Stimulated activated CD4-positive, alpha-beta T cell treated with anti-CD3 and anti-CD28 coated beads, TNF-alpha, amount 100 ng/mL, for 4 hours (primary cell): ENCODE measurements around the gene PCDHGA7.
"Not testable (repeated sequence)": the region's sequence is repeated elsewhere in the genome, so short reads cannot be mapped to it uniquely, and the experiment has no call there.

Experiments
- DNase-seq, 3 experiments: peaks; one replicate each; pipeline ENCODE4 v3.0.0-alpha.2; 2020; ENCODE audit warnings: low read depth in 3 of 3

The PCDHGA7 gene

GRCh38 chr5:141366016-141366896 is 16.3 kb upstream of the PCDHGA7 start:
- DNase-seq, result no peak

- no peak for DNase-seq
Observed at GRCh38 chr5:141369994-141370848, 12.3 kb upstream of the PCDHGA7 start, which contains the start of gene PCDHGB3. TSS of gene PCDHGB3 (plus strand) at chr5:141370242. CDS start at chr5:141370395, 153 bp downstream.

DNA sequence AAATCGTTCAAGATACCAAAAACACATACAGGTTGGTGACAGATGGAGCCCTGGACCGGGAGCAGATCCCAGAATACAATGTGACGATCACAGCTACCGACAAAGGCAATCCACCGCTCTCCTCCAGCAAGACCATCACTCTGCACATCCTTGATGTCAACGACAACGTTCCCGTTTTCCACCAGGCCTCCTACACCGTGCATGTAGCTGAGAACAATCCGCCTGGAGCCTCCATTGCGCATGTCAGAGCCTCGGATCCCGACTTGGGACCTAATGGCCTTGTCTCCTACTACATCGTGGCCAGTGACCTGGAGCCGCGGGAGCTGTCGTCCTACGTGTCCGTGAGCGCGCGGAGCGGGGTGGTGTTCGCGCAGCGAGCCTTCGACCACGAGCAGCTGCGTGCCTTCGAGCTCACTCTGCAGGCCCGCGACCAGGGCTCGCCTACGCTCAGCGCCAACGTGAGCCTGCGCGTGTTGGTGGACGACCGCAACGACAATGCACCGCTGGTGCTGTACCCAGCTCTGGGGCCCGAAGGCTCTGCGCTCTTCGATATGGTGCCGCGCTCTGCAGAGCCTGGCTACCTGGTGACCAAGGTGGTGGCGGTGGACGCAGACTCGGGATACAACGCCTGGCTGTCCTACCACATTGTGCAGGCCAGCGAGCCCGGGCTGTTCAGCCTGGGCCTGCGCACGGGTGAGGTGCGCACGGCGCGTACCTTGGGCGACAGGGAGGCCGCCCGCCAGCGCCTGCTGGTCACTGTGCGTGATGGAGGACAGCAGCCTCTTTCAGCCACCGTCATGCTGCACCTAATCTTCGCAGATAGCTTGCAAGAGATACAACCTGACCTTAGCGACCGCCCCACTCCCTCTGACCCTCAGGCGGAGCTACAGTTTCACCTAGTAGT is 10.7 kb upstream of the PCDHGA7 start:
- no peak for DNase-seq

DNA sequence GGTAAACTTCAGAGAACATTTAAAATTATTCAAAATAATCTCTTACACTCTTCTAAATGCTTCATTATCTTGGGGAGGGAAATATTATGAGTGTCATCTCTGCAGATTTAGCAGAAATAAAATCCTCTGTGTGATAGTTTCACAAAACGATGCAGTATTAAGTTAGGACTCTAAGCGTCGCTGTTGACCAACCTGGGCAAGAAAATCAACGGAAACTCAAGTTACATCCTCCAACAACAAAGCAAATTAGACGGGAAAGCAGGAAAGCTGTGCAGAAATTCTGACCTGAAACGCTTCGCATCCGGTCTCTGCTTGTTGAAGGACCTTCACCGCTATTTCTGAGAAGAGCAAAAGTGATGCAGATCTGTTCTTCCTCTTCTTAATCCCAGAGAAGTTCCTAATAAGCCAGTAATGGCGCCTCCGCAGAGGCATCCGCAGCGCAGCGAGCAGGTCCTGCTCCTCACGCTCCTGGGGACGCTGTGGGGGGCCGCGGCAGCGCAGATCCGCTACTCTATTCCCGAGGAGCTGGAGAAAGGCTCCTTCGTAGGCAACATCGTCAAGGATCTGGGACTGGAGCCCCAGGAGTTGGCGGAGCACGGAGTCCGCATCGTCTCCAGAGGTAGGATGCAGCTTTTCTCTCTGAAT is 8.7 kb upstream of the PCDHGA7 start, which contains the start of gene PCDHGA6:
TSS of gene PCDHGA6 (plus strand) at position 219 of the 645 bp plus-strand sequence. CDS start at position 412, 193 bp downstream.
- DNase-seq, result no peak

- DNase-seq, result no peak
Observed at GRCh38 chr5:141374627-141375026, 7.9 kb upstream of the PCDHGA7 start.

GRCh38 chr5:141375444-141376155 is 6.9 kb upstream of the PCDHGA7 start:
- DNase-seq, result not testable (repeated sequence)

GRCh38 chr5:141383345-141383744 is 803 bp downstream of the PCDHGA7 start:
- DNase-seq, result no peak

DNA sequence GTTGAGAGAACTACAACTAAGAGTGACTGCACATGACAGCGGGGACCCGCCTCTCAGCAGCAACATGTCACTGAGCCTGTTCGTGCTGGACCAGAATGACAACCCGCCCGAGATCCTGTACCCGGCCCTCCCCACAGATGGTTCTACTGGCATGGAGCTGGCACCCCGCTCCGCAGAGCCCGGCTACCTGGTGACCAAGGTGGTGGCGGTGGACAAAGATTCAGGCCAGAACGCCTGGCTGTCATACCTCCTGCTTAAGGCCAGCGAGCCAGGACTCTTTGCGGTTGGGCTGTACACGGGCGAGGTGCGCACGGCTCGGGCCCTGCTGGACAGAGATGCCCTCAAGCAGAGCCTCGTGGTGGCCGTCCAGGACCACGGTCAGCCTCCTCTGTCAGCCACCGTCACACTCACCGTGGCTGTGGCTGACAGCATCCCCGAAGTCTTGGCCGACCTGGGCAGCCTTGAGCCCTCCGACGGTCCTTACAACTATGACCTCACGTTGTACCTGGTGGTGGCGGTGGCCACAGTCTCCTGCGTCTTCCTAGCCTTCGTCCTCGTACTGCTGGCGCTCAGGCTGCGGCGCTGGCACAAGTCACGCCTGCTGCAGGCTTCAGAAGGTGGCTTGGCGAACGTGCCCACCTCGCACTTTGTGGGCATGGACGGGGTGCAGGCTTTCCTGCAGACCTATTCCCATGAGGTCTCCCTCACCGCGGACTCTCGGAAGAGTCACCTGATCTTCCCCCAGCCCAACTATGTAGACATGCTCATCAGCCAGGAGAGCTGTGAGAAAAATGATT is 2.1 kb downstream of the PCDHGA7 start:
- DNase-seq, result no peak

DNA sequence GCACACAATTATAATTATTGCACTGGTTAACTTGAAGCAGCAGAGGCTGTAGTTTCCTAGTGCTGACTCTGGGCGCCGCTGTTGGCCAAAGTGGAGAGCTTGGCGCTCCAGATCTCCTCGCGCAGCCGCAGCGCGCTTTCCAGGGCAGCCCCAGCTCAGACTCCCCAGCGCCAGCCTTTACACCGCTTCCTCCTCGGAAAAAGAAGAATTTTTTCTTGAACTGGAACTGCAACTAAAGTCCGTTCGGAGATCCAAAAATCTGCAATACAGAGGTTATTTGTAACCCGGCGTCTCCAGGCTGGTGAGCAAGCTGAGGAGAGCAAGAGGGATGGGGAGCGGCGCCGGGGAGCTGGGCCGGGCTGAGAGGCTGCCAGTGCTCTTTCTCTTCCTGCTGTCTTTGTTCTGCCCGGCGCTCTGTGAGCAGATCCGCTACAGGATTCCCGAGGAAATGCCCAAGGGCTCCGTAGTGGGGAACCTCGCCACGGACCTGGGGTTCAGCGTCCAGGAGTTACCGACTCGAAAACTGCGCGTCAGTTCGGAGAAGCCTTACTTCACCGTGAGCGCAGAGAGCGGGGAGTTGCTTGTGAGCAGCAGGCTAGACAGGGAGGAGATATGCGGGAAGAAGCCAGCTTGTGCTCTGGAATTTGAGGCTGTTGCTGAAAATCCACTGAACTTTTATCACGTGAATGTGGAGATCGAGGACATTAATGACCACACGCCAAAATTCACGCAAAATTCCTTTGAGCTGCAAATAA is 5.2 kb downstream of the PCDHGA7 start, which contains the start of gene PCDHGB4:
TSS of gene PCDHGB4 (plus strand) at position 142 of the 755 bp plus-strand sequence. CDS start at position 329, 187 bp downstream.
- DNase-seq, result not testable (repeated sequence)

GRCh38 chr5:141388661-141389060 is 6.1 kb downstream of the PCDHGA7 start:
- DNase-seq, result no peak

DNA sequence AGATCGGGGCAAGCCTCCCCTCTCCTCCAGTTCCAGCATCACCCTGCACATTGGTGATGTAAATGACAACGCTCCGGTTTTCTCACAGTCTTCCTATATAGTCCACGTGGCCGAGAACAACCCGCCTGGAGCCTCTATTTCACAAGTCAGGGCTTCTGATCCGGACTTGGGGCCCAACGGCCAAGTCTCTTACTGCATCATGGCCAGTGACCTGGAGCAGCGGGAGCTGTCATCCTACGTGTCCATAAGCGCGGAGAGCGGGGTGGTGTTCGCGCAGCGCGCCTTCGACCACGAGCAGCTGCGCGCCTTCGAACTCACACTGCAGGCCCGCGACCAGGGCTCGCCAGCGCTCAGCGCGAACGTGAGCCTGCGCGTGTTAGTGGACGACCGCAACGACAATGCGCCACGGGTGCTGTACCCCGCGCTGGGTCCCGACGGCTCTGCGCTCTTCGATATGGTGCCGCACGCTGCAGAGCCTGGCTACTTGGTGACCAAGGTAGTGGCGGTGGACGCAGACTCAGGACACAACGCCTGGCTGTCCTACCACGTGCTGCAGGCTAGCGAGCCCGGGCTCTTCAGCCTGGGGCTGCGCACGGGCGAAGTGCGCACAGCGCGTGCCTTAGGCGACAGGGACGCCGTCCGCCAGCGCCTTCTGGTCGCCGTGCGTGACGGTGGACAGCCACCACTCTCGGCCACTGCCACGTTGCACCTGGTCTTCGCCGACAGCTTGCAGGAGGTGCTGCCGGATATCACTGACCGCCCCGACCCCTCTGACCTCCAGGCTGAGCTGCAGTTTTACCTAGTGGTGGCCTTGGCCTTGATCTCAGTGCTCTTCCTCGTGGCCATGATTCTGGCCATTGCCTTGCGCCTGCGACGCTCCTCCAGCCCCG is 6.9 kb downstream of the PCDHGA7 start:
- no peak for DNase-seq

DNA sequence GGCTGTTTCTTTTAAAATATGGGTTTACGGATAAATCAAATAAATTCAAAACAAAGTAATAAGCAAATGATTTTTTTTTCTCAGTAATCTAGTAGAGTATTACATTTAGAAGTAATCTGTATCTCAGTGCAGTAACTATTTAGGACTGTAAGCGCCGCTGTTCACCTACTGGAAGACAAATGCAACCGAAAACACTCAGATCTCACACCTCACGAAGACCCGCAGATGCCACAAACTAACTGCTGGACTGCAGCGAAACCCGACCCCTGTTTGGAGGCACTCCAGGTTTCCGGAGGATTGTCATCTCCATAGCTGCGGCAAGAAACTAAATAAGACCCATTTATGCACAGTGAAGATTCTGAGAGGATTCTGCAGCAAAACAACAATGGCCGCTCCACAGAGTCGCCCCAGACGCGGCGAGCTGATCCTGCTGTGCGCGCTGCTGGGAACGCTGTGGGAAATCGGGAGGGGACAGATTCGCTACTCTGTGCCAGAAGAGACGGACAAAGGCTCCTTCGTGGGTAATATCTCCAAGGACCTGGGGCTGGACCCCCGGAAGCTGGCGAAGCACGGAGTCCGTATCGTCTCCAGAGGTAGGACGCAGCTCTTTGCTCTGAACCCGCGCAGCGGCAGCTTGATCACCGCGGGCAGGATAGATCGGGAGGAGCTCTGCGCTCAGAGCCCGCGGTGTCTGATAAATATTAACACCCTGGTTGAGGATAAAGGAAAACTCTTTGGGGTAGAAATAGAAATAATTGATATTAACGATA is 10.1 kb downstream of the PCDHGA7 start, which contains the start of gene PCDHGA8:
TSS of gene PCDHGA8 (plus strand) at position 205 of the 770 bp plus-strand sequence. CDS start at position 386, 181 bp downstream.
- no peak for DNase-seq

DNA sequence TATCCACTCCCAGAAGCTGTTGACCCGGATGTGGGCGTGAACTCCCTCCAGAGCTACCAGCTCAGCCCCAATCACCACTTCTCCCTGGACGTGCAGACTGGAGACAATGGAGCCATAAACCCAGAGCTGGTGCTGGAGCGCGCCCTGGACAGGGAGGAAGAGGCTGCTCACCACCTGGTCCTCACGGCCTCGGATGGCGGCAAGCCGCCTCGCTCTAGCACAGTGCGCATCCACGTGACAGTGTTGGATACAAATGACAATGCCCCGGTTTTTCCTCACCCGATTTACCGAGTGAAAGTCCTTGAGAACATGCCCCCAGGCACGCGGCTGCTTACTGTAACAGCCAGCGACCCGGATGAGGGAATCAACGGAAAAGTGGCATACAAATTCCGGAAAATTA is 10.7 kb downstream of the PCDHGA7 start:
- DNase-seq, result no peak

GRCh38 chr5:141394401-141395187 is 12.1 kb downstream of the PCDHGA7 start:
- DNase-seq, result not testable (repeated sequence)

DNA sequence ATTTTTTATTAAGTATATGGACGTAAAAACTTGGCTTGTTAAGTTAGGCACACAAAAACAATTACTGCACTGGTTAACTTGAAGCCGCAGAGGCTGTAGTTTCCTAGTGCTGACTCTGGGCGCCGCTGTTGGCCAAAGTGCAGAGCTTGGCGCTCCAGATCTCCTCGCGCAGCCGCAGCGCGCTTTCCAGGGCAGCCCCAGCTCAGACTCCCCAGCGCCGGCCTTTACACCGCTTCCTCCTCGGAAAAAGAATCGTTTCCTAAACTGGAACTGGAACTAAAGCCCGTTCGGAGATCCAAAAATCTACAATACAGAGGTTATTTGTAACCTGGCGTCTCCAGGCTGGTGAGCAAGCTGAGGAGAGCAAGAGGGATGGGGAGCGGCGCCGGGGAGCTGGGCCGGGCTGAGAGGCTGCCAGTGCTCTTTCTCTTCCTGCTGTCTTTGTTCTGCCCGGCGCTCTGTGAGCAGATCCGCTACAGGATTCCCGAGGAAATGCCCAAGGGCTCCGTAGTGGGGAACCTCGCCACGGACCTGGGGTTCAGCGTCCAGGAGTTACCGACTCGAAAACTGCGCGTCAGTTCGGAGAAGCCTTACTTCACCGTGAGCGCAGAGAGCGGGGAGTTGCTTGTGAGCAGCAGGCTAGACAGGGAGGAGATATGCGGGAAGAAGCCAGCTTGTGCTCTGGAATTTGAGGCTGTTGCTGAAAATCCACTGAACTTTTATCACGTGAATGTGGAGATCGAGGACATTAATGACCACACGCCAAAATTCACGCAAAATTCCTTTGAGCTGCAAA is 15.4 kb downstream of the PCDHGA7 start, which contains the start of gene PCDHGB5:
TSS of gene PCDHGB5 (plus strand) at position 192 of the 796 bp plus-strand sequence. CDS start at position 373, 181 bp downstream.
- DNase-seq, result not testable (repeated sequence)
